Hematopoietic multipotent progenitor cell treated with erythropoietin and hydrocortisone succinate and interleukin-3 and kit ligand, for 8 days (in vitro differentiated cells): ENCODE measurements around the gene MISP.
"Not testable (repeated sequence)": the region's sequence is repeated elsewhere in the genome, so short reads cannot be mapped to it uniquely, and the experiment has no call there.

Source experiments
- DNase-seq: peaks from one replicate; pipeline ENCODE4 v3.0.0-alpha.2; 2015

MISP gene

GRCh38 chr19:726993-727956, 23.6 kb upstream of the MISP start:
- DNase-seq, result no peak

- no peak for DNase-seq
These were observed 22.9 kb upstream of the MISP start for GRCh38 chr19:728011-728410.

GRCh38 chr19:729564-729963, 21.3 kb upstream of the MISP start:
- DNase-seq, result not testable (repeated sequence)

- DNase-seq, result no peak
These were observed 20.8 kb upstream of the MISP start for GRCh38 chr19:729965-730668.

- DNase-seq, result no peak
These were observed 19.9 kb upstream of the MISP start for GRCh38 chr19:731000-731399.

GRCh38 chr19:732148-733069, 18.5 kb upstream of the MISP start:
- DNase-seq, result no peak

- no peak for DNase-seq
These were observed 16.2 kb upstream of the MISP start for GRCh38 chr19:734716-735115.

GRCh38 chr19:736125-736524, 14.8 kb upstream of the MISP start:
- DNase-seq, result no peak

GRCh38 chr19:737591-738093, 13.3 kb upstream of the MISP start:
- peak; percentile 34 for DNase-seq

GRCh38 chr19:738509-739128, 12.3 kb upstream of the MISP start:
- DNase-seq, result no peak

GRCh38 chr19:739998-740715, 10.8 kb upstream of the MISP start:
- DNase-seq, result no peak

GRCh38 chr19:740816-741505, 10.0 kb upstream of the MISP start:
- DNase-seq, result not testable (repeated sequence)

- DNase-seq, result peak; percentile 49
These were observed 9.3 kb upstream of the MISP start for GRCh38 chr19:741506-742131.

GRCh38 chr19:742540-743075, 8.3 kb upstream of the MISP start:
- DNase-seq, result no peak

GRCh38 chr19:743168-743687, 7.7 kb upstream of the MISP start:
- no peak for DNase-seq

GRCh38 chr19:745138-745537, 5.8 kb upstream of the MISP start:
- not testable (repeated sequence) for DNase-seq

GRCh38 chr19:746208-746819, 4.6 kb upstream of the MISP start:
- DNase-seq, result no peak

- no peak for DNase-seq
These were observed 4.0 kb upstream of the MISP start for GRCh38 chr19:746956-747355.
